ENCODE data around the gene BNIPL. TPM values are rescaled to one million over a fixed set of nuclear protein-coding genes. Genes with fewer than 3 reads are reported as not detected.

Gene BNIPL
- total and polyA plus RNA-seq, 2 of the 13 experiments (the other 11 are each of a cell fraction or from before 2014, with no cell fraction given), result 0.40 to 1.1 TPM

Small RNAs within 50 kb of the gene (small RNA-seq; reads per million reads assigned to genes)
- 0 to 0.33 (median 0) reads per million in 3 experiments for gene RNU6-884P (ENCODE audit: insufficient read depth in 2 of 3, insufficient read length in 3 of 3, low read depth in 2 of 3, low replicate concordance in 1 of 3)

Other genes with a start within 250 kb of the BNIPL start
- 0.62 and 1.4 TPM in 2 replicates for gene CTSK, start 228.3 kb upstream of the BNIPL start, total RNA-seq (2016; rRNA removed; fragmentation: Illumina TruSeq; extraction: Trizol)
- gene CTSK, start 228.3 kb upstream of the BNIPL start, polyA plus RNA-seq (2011; rRNA removed), result 6.2 and 6.3 TPM in 2 replicates
- gene ARNT, start 160.0 kb upstream of the BNIPL start, total RNA-seq (2016; rRNA removed; fragmentation: Illumina TruSeq; extraction: Trizol), result 17.6 and 17.8 TPM in 2 replicates
- 24.1 and 25.9 TPM in 2 replicates for gene ARNT, start 160.0 kb upstream of the BNIPL start, polyA plus RNA-seq (2011; rRNA removed)
- not detected in 2 replicates for gene CTXND2, start 149.4 kb upstream of the BNIPL start, total RNA-seq (2016; rRNA removed; fragmentation: Illumina TruSeq; extraction: Trizol)
- not detected in 2 replicates for gene CTXND2, start 149.4 kb upstream of the BNIPL start, polyA plus RNA-seq (2011; rRNA removed)
- 31.0 and 34.6 TPM in 2 replicates for gene SETDB1, start 110.2 kb upstream of the BNIPL start, total RNA-seq (2016; rRNA removed; fragmentation: Illumina TruSeq; extraction: Trizol)
- gene SETDB1, start 110.2 kb upstream of the BNIPL start, polyA plus RNA-seq (2011; rRNA removed), result 30.1 and 33.1 TPM in 2 replicates
- gene CERS2, start 61.8 kb upstream of the BNIPL start, total RNA-seq (2016; rRNA removed; fragmentation: Illumina TruSeq; extraction: Trizol), result 188 and 298 TPM in 2 replicates
- 269 and 315 TPM in 2 replicates for gene CERS2, start 61.8 kb upstream of the BNIPL start, polyA plus RNA-seq (2011; rRNA removed)
- 23.9 and 29.9 TPM in 2 replicates for gene ANXA9, start 54.3 kb upstream of the BNIPL start, total RNA-seq (2016; rRNA removed; fragmentation: Illumina TruSeq; extraction: Trizol)
- gene ANXA9, start 54.3 kb upstream of the BNIPL start, polyA plus RNA-seq (2011; rRNA removed), result 13.3 and 14.3 TPM in 2 replicates
- 9.2 and 11.1 TPM in 2 replicates for gene MINDY1, start 29.7 kb upstream of the BNIPL start, total RNA-seq (2016; rRNA removed; fragmentation: Illumina TruSeq; extraction: Trizol)
- gene MINDY1, start 29.7 kb upstream of the BNIPL start, polyA plus RNA-seq (2011; rRNA removed), result 15.0 and 18.0 TPM in 2 replicates
- 19.0 and 26.2 TPM in 2 replicates for gene PRUNE1, start 28.1 kb upstream of the BNIPL start, total RNA-seq (2016; rRNA removed; fragmentation: Illumina TruSeq; extraction: Trizol)
- gene PRUNE1, start 28.1 kb upstream of the BNIPL start, polyA plus RNA-seq (2011; rRNA removed), result 24.4 and 31.9 TPM in 2 replicates
- gene C1orf56, start 11.2 kb downstream of the BNIPL start, total RNA-seq (2016; rRNA removed; fragmentation: Illumina TruSeq; extraction: Trizol), result 0.74 and 1.5 TPM in 2 replicates
- 3.2 TPM in 2 replicates for gene C1orf56, start 11.2 kb downstream of the BNIPL start, polyA plus RNA-seq (2011; rRNA removed)
- 17.6 and 18.8 TPM in 2 replicates for gene CDC42SE1, start 23.0 kb downstream of the BNIPL start, total RNA-seq (2016; rRNA removed; fragmentation: Illumina TruSeq; extraction: Trizol)
- gene CDC42SE1, start 23.0 kb downstream of the BNIPL start, polyA plus RNA-seq (2011; rRNA removed), result 17.9 and 20.5 TPM in 2 replicates
- 0.17 and 0.22 TPM in 2 replicates for gene MLLT11, start 23.8 kb downstream of the BNIPL start, total RNA-seq (2016; rRNA removed; fragmentation: Illumina TruSeq; extraction: Trizol)
- gene MLLT11, start 23.8 kb downstream of the BNIPL start, polyA plus RNA-seq (2011; rRNA removed), result 0.14 and 0.21 TPM in 2 replicates
- not detected in 2 replicates for gene GABPB2, start 34.2 kb downstream of the BNIPL start, total RNA-seq (2016; rRNA removed; fragmentation: Illumina TruSeq; extraction: Trizol)
- gene GABPB2, start 34.2 kb downstream of the BNIPL start, polyA plus RNA-seq (2011; rRNA removed), result 0.09 TPM in 1 of 2 replicates, not detected in the other
- gene SEMA6C, start 110.0 kb downstream of the BNIPL start, total RNA-seq (2016; rRNA removed; fragmentation: Illumina TruSeq; extraction: Trizol), result 0.80 and 1.4 TPM in 2 replicates
- gene SEMA6C, start 110.0 kb downstream of the BNIPL start, polyA plus RNA-seq (2011; rRNA removed), result 2.9 and 4.2 TPM in 2 replicates
- not detected in 2 replicates for gene TNFAIP8L2, start 120.1 kb downstream of the BNIPL start, total RNA-seq (2016; rRNA removed; fragmentation: Illumina TruSeq; extraction: Trizol)
- gene TNFAIP8L2, start 120.1 kb downstream of the BNIPL start, polyA plus RNA-seq (2011; rRNA removed), result not detected in 2 replicates
- gene LYSMD1, start 129.3 kb downstream of the BNIPL start, total RNA-seq (2016; rRNA removed; fragmentation: Illumina TruSeq; extraction: Trizol), result 3.8 TPM in 2 replicates
- gene LYSMD1, start 129.3 kb downstream of the BNIPL start, polyA plus RNA-seq (2011; rRNA removed), result 4.6 and 4.8 TPM in 2 replicates
- gene SCNM1, start 129.6 kb downstream of the BNIPL start, total RNA-seq (2016; rRNA removed; fragmentation: Illumina TruSeq; extraction: Trizol), result 31.5 and 32.5 TPM in 2 replicates
- gene SCNM1, start 129.6 kb downstream of the BNIPL start, polyA plus RNA-seq (2011; rRNA removed), result 16.3 and 17.5 TPM in 2 replicates
- gene TMOD4, start 139.4 kb downstream of the BNIPL start, total RNA-seq (2016; rRNA removed; fragmentation: Illumina TruSeq; extraction: Trizol), result not detected in 2 replicates
- gene TMOD4, start 139.4 kb downstream of the BNIPL start, polyA plus RNA-seq (2011; rRNA removed), result 0.61 and 0.66 TPM in 2 replicates
- 34.5 TPM in 2 replicates for gene VPS72, start 153.6 kb downstream of the BNIPL start, total RNA-seq (2016; rRNA removed; fragmentation: Illumina TruSeq; extraction: Trizol)
- 33.7 and 39.1 TPM in 2 replicates for gene VPS72, start 153.6 kb downstream of the BNIPL start, polyA plus RNA-seq (2011; rRNA removed)
- 43.8 and 45.3 TPM in 2 replicates for gene PIP5K1A, start 162.0 kb downstream of the BNIPL start, total RNA-seq (2016; rRNA removed; fragmentation: Illumina TruSeq; extraction: Trizol)
- gene PIP5K1A, start 162.0 kb downstream of the BNIPL start, polyA plus RNA-seq (2011; rRNA removed), result 61.1 and 65.1 TPM in 2 replicates
- 243 and 320 TPM in 2 replicates for gene PSMD4, start 218.1 kb downstream of the BNIPL start, total RNA-seq (2016; rRNA removed; fragmentation: Illumina TruSeq; extraction: Trizol)
- gene PSMD4, start 218.1 kb downstream of the BNIPL start, polyA plus RNA-seq (2011; rRNA removed), result 174 and 194 TPM in 2 replicates
- 14.1 and 15.0 TPM in 2 replicates for gene ZNF687, start 245.7 kb downstream of the BNIPL start, total RNA-seq (2016; rRNA removed; fragmentation: Illumina TruSeq; extraction: Trizol)
- gene ZNF687, start 245.7 kb downstream of the BNIPL start, polyA plus RNA-seq (2011; rRNA removed), result 16.5 and 24.5 TPM in 2 replicates